Measurements from ENCODE around the gene ZNF431.

GRCh38 chr19:21110183-21110582 lies 31.7 kb upstream of the ZNF431 start:
- TF ChIP-seq CTCF (IDR thresholded peaks at IDR 0.05) (no peak), EZH2 (IDR thresholded peaks at IDR 0.05) (no peak)
